ENCODE data around the gene ZNF580.

DNA sequence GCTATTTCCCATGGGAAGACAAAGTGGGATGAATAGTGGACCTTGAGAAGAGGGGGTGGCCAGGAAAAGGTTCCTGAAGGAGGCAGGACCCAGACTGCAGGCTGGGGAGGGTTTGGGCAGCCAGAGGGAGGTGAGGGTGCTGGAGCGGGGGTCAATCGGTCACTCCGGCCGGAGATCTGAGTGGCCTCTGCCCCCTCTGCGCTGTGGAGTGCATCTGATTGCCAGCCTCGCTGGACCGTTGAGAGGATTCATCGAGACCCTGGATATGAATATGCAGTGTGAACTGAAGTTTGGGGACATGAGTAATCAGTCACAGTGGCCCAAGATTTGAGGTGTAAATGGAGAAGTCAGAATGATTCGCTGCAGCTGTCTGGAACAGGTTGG lies 5.5 kb upstream of the ZNF580 start:
- TF ChIP-seq POLR2A (IDR thresholded peaks at IDR 0.05) = no peak
- TF ChIP-seq, protein P1, sequence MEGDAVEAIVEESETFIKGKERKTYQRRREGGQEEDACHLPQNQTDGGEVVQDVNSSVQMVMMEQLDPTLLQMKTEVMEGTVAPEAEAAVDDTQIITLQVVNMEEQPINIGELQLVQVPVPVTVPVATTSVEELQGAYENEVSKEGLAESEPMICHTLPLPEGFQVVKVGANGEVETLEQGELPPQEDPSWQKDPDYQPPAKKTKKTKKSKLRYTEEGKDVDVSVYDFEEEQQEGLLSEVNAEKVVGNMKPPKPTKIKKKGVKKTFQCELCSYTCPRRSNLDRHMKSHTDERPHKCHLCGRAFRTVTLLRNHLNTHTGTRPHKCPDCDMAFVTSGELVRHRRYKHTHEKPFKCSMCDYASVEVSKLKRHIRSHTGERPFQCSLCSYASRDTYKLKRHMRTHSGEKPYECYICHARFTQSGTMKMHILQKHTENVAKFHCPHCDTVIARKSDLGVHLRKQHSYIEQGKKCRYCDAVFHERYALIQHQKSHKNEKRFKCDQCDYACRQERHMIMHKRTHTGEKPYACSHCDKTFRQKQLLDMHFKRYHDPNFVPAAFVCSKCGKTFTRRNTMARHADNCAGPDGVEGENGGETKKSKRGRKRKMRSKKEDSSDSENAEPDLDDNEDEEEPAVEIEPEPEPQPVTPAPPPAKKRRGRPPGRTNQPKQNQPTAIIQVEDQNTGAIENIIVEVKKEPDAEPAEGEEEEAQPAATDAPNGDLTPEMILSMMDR (IDR thresholded peaks at IDR 0.05) = no peak

All from esophagus squamous epithelium (tissue), 4 donors.